ENCODE data around the gene SORCS1. TPM values are rescaled to one million over a fixed set of nuclear protein-coding genes. Genes with fewer than 3 reads are reported as not detected.
A peak's percentile ranks its signal among the peaks of the same experiment; 100 is the strongest.

The SORCS1 gene
- total and polyA plus RNA-seq, 2 of the 13 experiments (the other 11 are each of a cell fraction or from before 2014, with no cell fraction given): not detected

- H3K4me1 ChIP-seq (ENCODE audit: insufficient read depth, low read length): peaks cover 11% of the 10 kb centered on the region
- BruUV-seq (replicated peaks): no TSS peak
- H3K4me2 ChIP-seq (ENCODE audit: low read depth, low read length): no peak overlapping the region; the same call in 1 of the 2 replicates
- H2AFZ ChIP-seq (ENCODE audit: low read length): no peak overlapping the region
- H3K27ac ChIP-seq (ENCODE audit: extremely low read length, insufficient read depth, low read length): no peak overlapping the region
- POLR2A ChIA-PET: no interaction called here
- H4K20me1 ChIP-seq (ENCODE audit: insufficient read depth, low read length): no peaks in the 10 kb centered on the region
- FAIRE-seq: no peak
- H3K79me2 ChIP-seq (ENCODE audit: insufficient read depth, low read length): no peaks in the 10 kb centered on the region
- CTCF ChIA-PET (ENCODE audit: low intra/inter-chr PET ratio, low total read pairs): no interaction called here
- WGBS (ENCODE audit: low lambda C conversion rate): 16% methylated on average over 6 of the region's 6 CpGs
- peaks cover 84% of the 10 kb centered on the region for H3K9me3 ChIP-seq (ENCODE audit: low read length)
- intact Hi-C loops (cut with micrococcal nuclease; ENCODE audit: unreplicated experiment): no loop called here
- in situ Hi-C loops (cut with HindIII; ENCODE audit: extremely low pct_ligation_motif_present, low pct_unique_long_range_greater_than_20kb): no loop called here
- no peaks in the 10 kb centered on the region for H3K36me3 ChIP-seq (replicated peaks in 1 of 2; ENCODE audit: control insufficient read depth in 1 of 2, insufficient read depth in 2 of 2, low read length in 2 of 2)
- no peak overlapping the region for H3K9ac ChIP-seq (ENCODE audit: insufficient read depth, low read depth, low read length)
- H3K4me3 ChIP-seq (replicated peaks in 1 of 3; ENCODE audit: insufficient read depth in 1 of 3, low read depth in 2 of 3, low read length in 3 of 3): no peak overlapping the region
- DNase-seq (ENCODE audit: low spot score): peak; percentile 36
- no peaks in the 10 kb centered on the region for H3K27me3 ChIP-seq (ENCODE audit: control insufficient read depth in 1 of 2, insufficient read depth in 2 of 2, low read length in 2 of 2)
- peak; percentile 99 for ATAC-seq
- TF ChIP-seq ZNF614 (CRISPR knock-in tag; IDR thresholded peaks at IDR 0.05; ENCODE audit: borderline replicate concordance): no peak
- no peak for TF ChIP-seq ARNT2 (CRISPR knock-in tag; IDR thresholded peaks at IDR 0.05; ENCODE audit: low read depth)
- peak; percentile 72 for TF ChIP-seq ELF3 (CRISPR knock-in tag; IDR thresholded peaks at IDR 0.05)
- no peak for TF ChIP-seq HHEX (CRISPR knock-in tag; IDR thresholded peaks at IDR 0.05)
- no peak for TF ChIP-seq PCBP1 (IDR thresholded peaks at IDR 0.05; ENCODE audit: borderline replicate concordance, low read depth, low read length)
- TF ChIP-seq ZBTB8A (CRISPR knock-in tag; IDR thresholded peaks at IDR 0.05; ENCODE audit: borderline replicate concordance, low read depth): no peak
- no peak for TF ChIP-seq KLF9 (CRISPR knock-in tag; IDR thresholded peaks at IDR 0.05; ENCODE audit: low read depth)
- no peak for TF ChIP-seq NFE2L2 (IDR thresholded peaks at IDR 0.05; ENCODE audit: low read length)
- TF ChIP-seq FOXA3 (CRISPR knock-in tag; IDR thresholded peaks at IDR 0.05): peak; percentile 77
- TF ChIP-seq TP53 (CRISPR knock-in tag; conservative IDR thresholded peaks at IDR 0.05): no peak
- TF ChIP-seq MED13 (CRISPR knock-in tag; IDR thresholded peaks at IDR 0.05): no peak
- no peak for TF ChIP-seq KIAA2018 (CRISPR knock-in tag; IDR thresholded peaks at IDR 0.05; ENCODE audit: borderline replicate concordance)
- TF ChIP-seq ZFP37 (CRISPR knock-in tag; IDR thresholded peaks at IDR 0.05; ENCODE audit: borderline replicate concordance): no peak
- TF ChIP-seq CTCF (CRISPR knock-in tag; IDR thresholded peaks at IDR 0.05): no peak
- TF ChIP-seq EP300 (IDR thresholded peaks at IDR 0.05; ENCODE audit: low read depth in 2 of 2, low read length in 2 of 2): peak in 1 of 2 experiments; percentile 30; a peak in 1 of 4 replicates
- no peak for TF ChIP-seq EP300 (CRISPR knock-in tag; IDR thresholded peaks at IDR 0.05; ENCODE audit: borderline replicate concordance)
Measured at GRCh38 chr10:107094824-107095522, 69.5 kb downstream of the SORCS1 start.

All from HepG2 (cell line).